Activated naive CD8-positive, alpha-beta T cell treated with anti-CD3 and anti-CD28 coated beads, Interleukin-2, amount 50 U/mL, for 24 hours (primary cell): ENCODE measurements around the gene CFAP100.

Experiments used
- ATAC-seq: fragments of 150-1000 bp; cut with Tn5 transposase; one replicate; pipeline ENCODE4 v1.10.0; 2021
- DNase-seq: peaks from one replicate; pipeline ENCODE4 v3.0.0; 2021
- H3K27ac Mint-ChIP-seq: one replicate; pipeline ENCODE4 v1.8.0; 2021; ENCODE audit warnings: mild to moderate bottlenecking, mixed read lengths
- H3K27me3 Mint-ChIP-seq: one replicate; pipeline ENCODE4 v1.8.0; 2021; ENCODE audit warnings: mixed read lengths
- H3K36me3 Mint-ChIP-seq: one replicate; pipeline ENCODE4 v1.8.0; 2021; ENCODE audit warnings: low read depth, mixed read lengths
- H3K4me1 Mint-ChIP-seq: one replicate; pipeline ENCODE4 v1.8.0; 2021; ENCODE audit warnings: mixed read lengths
- H3K4me3 Mint-ChIP-seq: one replicate; pipeline ENCODE4 v1.8.0; 2021; ENCODE audit warnings: mild to moderate bottlenecking, moderate library complexity, mixed read lengths
- H3K9me3 Mint-ChIP-seq: one replicate; pipeline ENCODE4 v1.8.0; 2021; ENCODE audit warnings: mixed read lengths

CFAP100 gene

DNA sequence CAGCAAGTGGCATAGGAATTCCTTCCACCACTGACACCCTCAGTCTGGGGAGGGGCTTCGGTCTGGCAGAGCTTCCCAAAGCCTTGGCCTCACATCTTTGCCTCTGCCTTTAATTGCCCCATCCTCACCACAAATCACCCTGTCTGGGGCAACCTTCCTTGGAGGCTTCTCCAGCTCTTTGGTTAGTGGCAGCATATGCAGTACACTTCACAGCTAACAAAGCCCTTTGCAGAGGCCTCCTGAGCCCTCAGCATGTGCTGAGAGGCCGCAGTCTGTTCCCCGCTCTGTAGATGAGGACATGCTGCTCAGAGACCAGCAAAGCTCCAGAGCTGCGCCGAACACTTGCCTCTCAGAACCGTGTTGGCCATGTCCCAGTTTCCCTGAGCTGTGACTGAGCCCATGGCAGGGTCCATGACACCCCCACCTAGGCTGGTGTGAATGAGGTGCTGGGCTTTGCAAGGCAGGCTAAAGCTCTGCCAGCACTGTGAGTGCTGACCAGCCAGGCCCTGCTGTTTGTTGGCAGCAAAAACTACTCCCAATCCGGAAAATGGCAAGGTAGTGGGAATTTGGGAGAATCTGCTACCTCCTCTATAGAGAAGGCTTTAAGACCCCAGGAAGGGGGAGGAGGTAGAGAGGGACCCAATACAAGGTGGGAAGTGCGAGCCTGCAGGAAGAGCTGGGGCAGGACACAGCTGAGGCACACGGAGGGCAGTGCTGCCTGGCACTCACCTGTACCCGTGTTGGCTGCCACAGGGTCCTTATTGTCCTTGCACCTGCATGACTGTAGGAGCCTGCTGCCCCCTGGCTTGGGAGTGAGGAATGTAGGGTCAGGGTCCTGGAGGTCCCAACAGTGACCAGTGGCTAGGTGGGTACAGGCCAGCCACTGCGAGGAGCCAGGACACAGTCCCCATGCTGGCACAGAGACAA, 29.1 kb upstream of the CFAP100 start:
- Mint-ChIP-seq H3K27me3 (peaks cover 13% of the 10 kb centered on the region), H3K4me3 (no peak overlapping the region), H3K27ac (no peak overlapping the region), H3K9me3 (no peaks in the 10 kb centered on the region), H3K4me1 (no peaks in the 10 kb centered on the region), H3K36me3 (no peaks in the 10 kb centered on the region)
- peak; percentile 8 for ATAC-seq
- no peak for DNase-seq

- H3K27ac Mint-ChIP-seq = no peak overlapping the region
- H3K4me3 Mint-ChIP-seq = no peak overlapping the region
- no peaks in the 10 kb centered on the region for H3K9me3 Mint-ChIP-seq
- H3K27me3 Mint-ChIP-seq = peaks cover 4% of the 10 kb centered on the region
- ATAC-seq (no peak), DNase-seq (no peak)
- no peaks in the 10 kb centered on the region for H3K4me1 Mint-ChIP-seq
- no peaks in the 10 kb centered on the region for H3K36me3 Mint-ChIP-seq
These were observed 27.3 kb upstream of the CFAP100 start for GRCh38 chr3:126367316-126367805.

- Mint-ChIP-seq H3K27me3 (no peaks in the 10 kb centered on the region), H3K36me3 (no peaks in the 10 kb centered on the region), H3K4me1 (no peaks in the 10 kb centered on the region), H3K4me3 (no peak overlapping the region), H3K27ac (no peak overlapping the region), H3K9me3 (no peaks in the 10 kb centered on the region)
- DNase-seq (no peak), ATAC-seq (no peak)
These were observed 25.2 kb upstream of the CFAP100 start for GRCh38 chr3:126369490-126369889.

DNA sequence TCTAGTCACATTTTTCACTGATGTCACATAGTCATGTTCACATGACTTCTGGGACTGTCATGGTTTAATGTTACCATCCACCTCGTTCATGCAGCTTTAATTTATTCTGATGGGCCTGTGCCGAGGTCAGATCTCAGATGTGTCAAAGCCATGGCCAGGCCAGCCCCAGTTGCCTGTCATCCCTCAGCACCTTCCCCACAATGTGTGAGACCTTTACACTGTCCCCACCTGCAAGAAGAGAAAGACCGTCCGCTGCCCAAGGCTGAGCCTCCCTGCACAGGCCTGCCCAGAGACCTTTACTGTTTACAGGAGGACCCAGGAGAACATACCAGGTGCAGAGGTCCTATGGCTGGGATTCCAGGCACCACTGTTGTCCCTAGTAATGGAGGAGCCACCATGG, 24.7 kb upstream of the CFAP100 start:
- no peaks in the 10 kb centered on the region for H3K27me3 Mint-ChIP-seq
- H3K4me1 Mint-ChIP-seq = no peaks in the 10 kb centered on the region
- H3K9me3 Mint-ChIP-seq = no peaks in the 10 kb centered on the region
- ATAC-seq = no peak
- H3K27ac Mint-ChIP-seq = no peak overlapping the region
- H3K36me3 Mint-ChIP-seq = no peaks in the 10 kb centered on the region
- DNase-seq = no peak
- H3K4me3 Mint-ChIP-seq = no peak overlapping the region

- DNase-seq = no peak
- H3K27ac Mint-ChIP-seq = no peak overlapping the region
- no peaks in the 10 kb centered on the region for H3K4me1 Mint-ChIP-seq
- H3K9me3 Mint-ChIP-seq = no peaks in the 10 kb centered on the region
- no peaks in the 10 kb centered on the region for H3K27me3 Mint-ChIP-seq
- ATAC-seq = no peak
- H3K36me3 Mint-ChIP-seq = no peaks in the 10 kb centered on the region
- no peak overlapping the region for H3K4me3 Mint-ChIP-seq
These were observed 24.1 kb upstream of the CFAP100 start for GRCh38 chr3:126370606-126371005.

GRCh38 chr3:126371096-126371705, 23.5 kb upstream of the CFAP100 start:
- Mint-ChIP-seq H3K9me3 (no peaks in the 10 kb centered on the region), H3K4me1 (no peaks in the 10 kb centered on the region), H3K27me3 (no peaks in the 10 kb centered on the region), H3K27ac (no peak overlapping the region), H3K36me3 (no peaks in the 10 kb centered on the region), H3K4me3 (no peak overlapping the region)
- DNase-seq = no peak
- no peak for ATAC-seq

- Mint-ChIP-seq H3K4me3 (no peak overlapping the region), H3K27ac (no peak overlapping the region), H3K27me3 (no peaks in the 10 kb centered on the region), H3K4me1 (no peaks in the 10 kb centered on the region), H3K36me3 (no peaks in the 10 kb centered on the region), H3K9me3 (no peaks in the 10 kb centered on the region)
- ATAC-seq (no peak), DNase-seq (no peak)
These were observed 22.1 kb upstream of the CFAP100 start for GRCh38 chr3:126372413-126373145.

DNA sequence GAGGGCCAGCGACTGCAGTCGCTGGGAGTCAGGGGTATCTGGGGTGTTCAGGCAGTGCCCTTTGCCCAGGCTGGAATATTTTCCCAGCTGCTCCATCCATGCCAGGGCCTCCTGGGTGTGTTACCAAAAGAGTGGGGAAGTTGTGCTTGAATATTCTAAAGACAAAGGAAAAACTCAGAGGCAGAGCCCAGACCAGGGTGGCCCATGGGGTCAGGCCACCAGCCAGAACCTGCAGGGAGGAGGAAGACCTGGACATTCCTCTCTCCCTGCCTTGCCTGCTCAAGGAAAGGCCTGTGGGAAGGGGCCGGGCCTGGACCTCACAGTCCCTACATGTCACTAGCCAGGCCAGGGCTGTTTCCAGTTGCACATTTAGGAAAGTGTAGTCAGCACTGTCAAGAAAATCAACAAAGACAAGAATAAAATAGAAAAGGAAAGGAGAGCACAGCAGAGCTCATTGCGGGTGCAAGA, 21.5 kb upstream of the CFAP100 start:
- DNase-seq (no peak), ATAC-seq (no peak)
- no peak overlapping the region for H3K27ac Mint-ChIP-seq
- no peaks in the 10 kb centered on the region for H3K9me3 Mint-ChIP-seq
- H3K36me3 Mint-ChIP-seq = no peaks in the 10 kb centered on the region
- H3K4me1 Mint-ChIP-seq = no peaks in the 10 kb centered on the region
- H3K4me3 Mint-ChIP-seq = no peak overlapping the region
- no peaks in the 10 kb centered on the region for H3K27me3 Mint-ChIP-seq

DNA sequence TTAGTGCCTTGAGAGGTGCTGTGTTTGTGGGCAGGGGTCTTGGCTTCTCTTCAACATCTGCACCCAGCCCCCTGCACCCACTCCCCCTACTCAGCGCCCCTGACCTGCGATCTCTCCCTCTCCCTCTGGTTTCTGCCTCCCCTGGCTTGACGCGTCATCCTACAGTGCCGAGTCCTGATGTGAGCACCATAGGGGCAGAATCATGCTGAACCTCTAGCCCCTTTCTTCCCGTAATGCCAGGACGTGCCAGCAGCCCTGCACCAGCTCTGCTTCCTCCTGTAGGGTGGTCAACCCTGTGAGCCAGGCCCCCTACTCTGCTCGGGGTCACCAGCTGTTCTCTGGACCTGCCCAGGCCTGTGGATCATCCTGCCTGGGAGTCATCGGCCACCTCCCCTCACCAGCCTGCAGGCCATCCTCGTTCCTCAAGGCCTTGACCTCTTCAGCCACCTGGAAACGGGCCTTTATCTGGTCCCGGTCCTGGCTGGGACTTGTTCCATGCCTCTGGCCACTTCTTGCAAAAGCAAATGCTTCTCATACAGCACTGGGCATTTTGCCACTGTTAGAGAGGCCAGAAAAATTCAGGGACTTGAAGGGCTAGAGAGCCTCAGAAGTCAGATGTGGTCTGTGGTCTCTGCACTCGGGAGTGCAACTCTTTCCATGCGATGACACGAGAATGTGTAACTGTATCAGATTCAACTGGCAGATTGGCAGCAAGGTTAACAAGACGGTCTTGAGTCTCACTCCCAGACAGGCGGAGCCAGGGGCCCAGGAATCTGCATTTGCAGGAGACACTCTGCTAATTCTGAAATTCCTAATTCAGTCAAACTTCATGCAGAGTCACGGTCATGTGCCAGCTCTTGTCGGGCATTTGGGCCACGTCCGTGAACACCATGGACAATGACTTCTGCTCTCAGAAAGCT, 20.8 kb upstream of the CFAP100 start:
- ATAC-seq (no peak), DNase-seq (no peak)
- H3K4me1 Mint-ChIP-seq = no peaks in the 10 kb centered on the region
- H3K27me3 Mint-ChIP-seq = no peaks in the 10 kb centered on the region
- no peak overlapping the region for H3K4me3 Mint-ChIP-seq
- no peak overlapping the region for H3K27ac Mint-ChIP-seq
- no peaks in the 10 kb centered on the region for H3K9me3 Mint-ChIP-seq
- H3K36me3 Mint-ChIP-seq = no peaks in the 10 kb centered on the region

GRCh38 chr3:126375835-126376331, 18.8 kb upstream of the CFAP100 start:
- Mint-ChIP-seq H3K4me1 (no peaks in the 10 kb centered on the region), H3K27ac (no peak overlapping the region), H3K27me3 (peaks cover 3% of the 10 kb centered on the region), H3K9me3 (no peaks in the 10 kb centered on the region), H3K4me3 (no peak overlapping the region), H3K36me3 (no peaks in the 10 kb centered on the region)
- ATAC-seq (no peak), DNase-seq (no peak)

- Mint-ChIP-seq H3K27ac (no peak overlapping the region), H3K9me3 (no peaks in the 10 kb centered on the region), H3K4me1 (no peaks in the 10 kb centered on the region), H3K27me3 (peaks cover 3% of the 10 kb centered on the region), H3K4me3 (no peak overlapping the region), H3K36me3 (no peaks in the 10 kb centered on the region)
- ATAC-seq (no peak), DNase-seq (no peak)
These were observed 18.3 kb upstream of the CFAP100 start for GRCh38 chr3:126376444-126376843.

DNA sequence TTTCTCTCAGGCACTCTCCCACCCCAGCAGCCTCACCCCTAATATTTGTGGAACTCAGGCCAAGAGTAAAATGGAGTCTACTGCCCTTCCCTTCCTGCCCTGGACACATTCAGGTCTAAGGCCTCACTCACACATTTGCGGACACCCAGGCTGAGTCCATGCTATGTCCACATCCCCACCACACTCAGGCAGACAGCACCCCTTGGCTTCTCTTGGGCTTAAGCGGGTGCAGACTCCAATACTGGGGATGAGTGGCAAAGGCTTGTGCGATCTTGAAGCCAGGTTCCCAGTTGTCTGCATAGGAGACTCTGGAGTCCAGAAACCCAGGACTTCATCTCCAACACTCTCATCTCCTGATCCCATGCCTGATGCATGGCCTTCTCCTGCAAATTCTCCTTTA, 17.5 kb upstream of the CFAP100 start:
- DNase-seq = no peak
- Mint-ChIP-seq H3K27me3 (peaks cover 8% of the 10 kb centered on the region), H3K4me3 (no peak overlapping the region), H3K27ac (no peak overlapping the region), H3K36me3 (no peaks in the 10 kb centered on the region), H3K9me3 (no peaks in the 10 kb centered on the region), H3K4me1 (no peaks in the 10 kb centered on the region)
- ATAC-seq = no peak

DNA sequence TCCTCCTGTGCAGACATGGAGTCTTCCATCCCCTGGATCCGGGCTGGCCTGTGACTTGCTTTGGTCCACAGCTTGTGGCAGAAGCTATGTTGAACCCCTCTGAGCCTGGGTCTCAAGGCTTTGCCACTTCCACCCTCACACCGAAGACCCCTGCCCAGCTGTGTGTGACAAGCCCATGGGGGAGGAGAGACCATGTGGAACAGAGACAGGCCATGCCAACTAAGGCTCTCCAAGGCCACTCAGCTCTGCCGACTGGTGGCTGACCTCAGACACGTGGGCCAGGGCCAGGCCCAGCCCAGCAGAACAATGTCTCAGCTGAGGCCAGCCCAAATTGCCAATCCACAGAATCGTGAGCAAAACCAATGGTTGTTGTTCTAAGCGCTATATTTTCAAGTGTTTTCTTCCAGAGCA, 16.4 kb upstream of the CFAP100 start:
- no peak overlapping the region for H3K27ac Mint-ChIP-seq
- peaks cover 12% of the 10 kb centered on the region for H3K27me3 Mint-ChIP-seq
- DNase-seq (no peak), ATAC-seq (no peak)
- peaks cover 3% of the 10 kb centered on the region for H3K9me3 Mint-ChIP-seq
- H3K36me3 Mint-ChIP-seq = no peaks in the 10 kb centered on the region
- no peaks in the 10 kb centered on the region for H3K4me1 Mint-ChIP-seq
- no peak overlapping the region for H3K4me3 Mint-ChIP-seq
